Stimulated activated naive CD8-positive, alpha-beta T cell treated with anti-CD3 and anti-CD28 coated beads, Interleukin-15, amount 100 ng/mL, for 72 hours (primary cell): Measurements from ENCODE around the gene WSCD2.

Source experiments
- ATAC-seq: fragments of 150-1000 bp; cut with Tn5 transposase; 2 replicates; pipeline ENCODE4 v1.10.0; 2021; ENCODE audit warnings: mild to moderate bottlenecking, moderate library complexity
- DNase-seq, 2 donors: peaks; one replicate each; pipeline ENCODE4 v3.0.0; 2021 to 2022
- H3K27ac Mint-ChIP-seq, 2 donors: one replicate each; pipeline ENCODE4 v1.8.0; 2022; ENCODE audit warnings: mild to moderate bottlenecking in 2 of 2, mixed read lengths in 2 of 2, moderate library complexity in 2 of 2
- H3K27me3 Mint-ChIP-seq: one replicate; pipeline ENCODE4 v1.8.0; 2022; ENCODE audit warnings: mixed read lengths
- H3K4me1 Mint-ChIP-seq: one replicate; pipeline ENCODE4 v1.8.0; 2022; ENCODE audit warnings: mild to moderate bottlenecking, mixed read lengths
- H3K4me3 Mint-ChIP-seq, 2 donors: one replicate each; pipeline ENCODE4 v1.8.0; 2022; ENCODE audit warnings: mild to moderate bottlenecking in 2 of 2, mixed read lengths in 2 of 2, moderate library complexity in 1 of 2
- H3K9me3 Mint-ChIP-seq, 2 donors: one replicate each; pipeline ENCODE4 v1.8.0; 2022; ENCODE audit warnings: mixed read lengths in 2 of 2

WSCD2 gene

GRCh38 chr12:108181095-108181454 is 52.0 kb downstream of the WSCD2 start:
- Mint-ChIP-seq H3K27ac (no peak overlapping the region), H3K4me1 (no peaks in the 10 kb centered on the region), H3K27me3 (no peaks in the 10 kb centered on the region), H3K9me3 (peaks cover 0 to 3% of the 10 kb centered on the region in 2 donors), H3K4me3 (no peak overlapping the region)
- no peak for ATAC-seq
- DNase-seq = no peak

GRCh38 chr12:108182096-108182495 is 53.0 kb downstream of the WSCD2 start:
- Mint-ChIP-seq H3K9me3 (no peaks in the 10 kb centered on the region), H3K4me3 (no peak overlapping the region), H3K27me3 (no peaks in the 10 kb centered on the region), H3K27ac (no peak overlapping the region), H3K4me1 (no peaks in the 10 kb centered on the region)
- DNase-seq (no peak), ATAC-seq (no peak)

- H3K9me3 Mint-ChIP-seq = no peaks in the 10 kb centered on the region
- H3K27me3 Mint-ChIP-seq = no peaks in the 10 kb centered on the region
- DNase-seq = no peak
- ATAC-seq = no peak
- no peak overlapping the region for H3K27ac Mint-ChIP-seq
- no peak overlapping the region for H3K4me3 Mint-ChIP-seq
- H3K4me1 Mint-ChIP-seq = no peaks in the 10 kb centered on the region
These were observed 55.9 kb downstream of the WSCD2 start for GRCh38 chr12:108185002-108185401.

- ATAC-seq = no peak
- no peak overlapping the region for H3K4me3 Mint-ChIP-seq
- no peak for DNase-seq
- H3K27ac Mint-ChIP-seq = no peak overlapping the region
- H3K9me3 Mint-ChIP-seq = no peaks in the 10 kb centered on the region
- no peaks in the 10 kb centered on the region for H3K4me1 Mint-ChIP-seq
- peaks cover 17% of the 10 kb centered on the region for H3K27me3 Mint-ChIP-seq
These were observed 58.7 kb downstream of the WSCD2 start for GRCh38 chr12:108187831-108188230.

GRCh38 chr12:108190529-108190928 is 61.4 kb downstream of the WSCD2 start:
- Mint-ChIP-seq H3K9me3 (no peaks in the 10 kb centered on the region), H3K4me3 (no peak overlapping the region), H3K4me1 (no peaks in the 10 kb centered on the region), H3K27me3 (peaks cover 27% of the 10 kb centered on the region), H3K27ac (no peak overlapping the region)
- ATAC-seq = no peak
- no peak for DNase-seq

- Mint-ChIP-seq H3K27ac (no peak overlapping the region), H3K9me3 (no peaks in the 10 kb centered on the region), H3K27me3 (peaks cover 27% of the 10 kb centered on the region), H3K4me3 (no peak overlapping the region), H3K4me1 (no peaks in the 10 kb centered on the region)
- DNase-seq (no peak), ATAC-seq (no peak)
These were observed 62.0 kb downstream of the WSCD2 start for GRCh38 chr12:108191086-108191485.

GRCh38 chr12:108191938-108192337 is 62.9 kb downstream of the WSCD2 start:
- DNase-seq (no peak), ATAC-seq (no peak)
- H3K27me3 Mint-ChIP-seq = peaks cover 27% of the 10 kb centered on the region
- no peaks in the 10 kb centered on the region for H3K4me1 Mint-ChIP-seq
- H3K4me3 Mint-ChIP-seq = no peak overlapping the region
- H3K27ac Mint-ChIP-seq = no peak overlapping the region
- no peaks in the 10 kb centered on the region for H3K9me3 Mint-ChIP-seq

- ATAC-seq (no peak), DNase-seq (no peak)
- Mint-ChIP-seq H3K4me1 (no peaks in the 10 kb centered on the region), H3K9me3 (no peaks in the 10 kb centered on the region), H3K27me3 (peaks cover 27% of the 10 kb centered on the region), H3K4me3 (no peak overlapping the region), H3K27ac (no peak overlapping the region)
These were observed 64.4 kb downstream of the WSCD2 start for GRCh38 chr12:108193493-108193892.

- H3K27me3 Mint-ChIP-seq = peaks cover 27% of the 10 kb centered on the region
- no peak overlapping the region for H3K27ac Mint-ChIP-seq
- ATAC-seq (no peak), DNase-seq (peak in 1 of 2 donors; percentile 2)
- no peaks in the 10 kb centered on the region for H3K4me1 Mint-ChIP-seq
- no peaks in the 10 kb centered on the region for H3K9me3 Mint-ChIP-seq
- no peak overlapping the region for H3K4me3 Mint-ChIP-seq
These were observed 64.8 kb downstream of the WSCD2 start for GRCh38 chr12:108193917-108194316.

- no peak overlapping the region for H3K27ac Mint-ChIP-seq
- H3K4me1 Mint-ChIP-seq = no peaks in the 10 kb centered on the region
- H3K4me3 Mint-ChIP-seq = no peak overlapping the region
- H3K9me3 Mint-ChIP-seq = no peaks in the 10 kb centered on the region
- ATAC-seq (no peak), DNase-seq (no peak)
- H3K27me3 Mint-ChIP-seq = peaks cover 27% of the 10 kb centered on the region
These were observed 65.5 kb downstream of the WSCD2 start for GRCh38 chr12:108194585-108194984.

GRCh38 chr12:108196319-108196718 is 67.2 kb downstream of the WSCD2 start:
- H3K4me3 Mint-ChIP-seq = no peak overlapping the region
- no peaks in the 10 kb centered on the region for H3K4me1 Mint-ChIP-seq
- no peak for DNase-seq
- H3K9me3 Mint-ChIP-seq = no peaks in the 10 kb centered on the region
- no peak overlapping the region for H3K27ac Mint-ChIP-seq
- no peak for ATAC-seq
- H3K27me3 Mint-ChIP-seq = peaks cover 24% of the 10 kb centered on the region

- Mint-ChIP-seq H3K27me3 (peaks cover 21% of the 10 kb centered on the region), H3K9me3 (no peaks in the 10 kb centered on the region), H3K4me1 (no peaks in the 10 kb centered on the region), H3K4me3 (no peak overlapping the region), H3K27ac (no peak overlapping the region)
- ATAC-seq = no peak
- no peak for DNase-seq
These were observed 67.8 kb downstream of the WSCD2 start for GRCh38 chr12:108196921-108197320.

- no peaks in the 10 kb centered on the region for H3K9me3 Mint-ChIP-seq
- no peak overlapping the region for H3K4me3 Mint-ChIP-seq
- ATAC-seq (no peak), DNase-seq (no peak)
- H3K27ac Mint-ChIP-seq = no peak overlapping the region
- H3K4me1 Mint-ChIP-seq = no peaks in the 10 kb centered on the region
- peaks cover 18% of the 10 kb centered on the region for H3K27me3 Mint-ChIP-seq
These were observed 69.0 kb downstream of the WSCD2 start for GRCh38 chr12:108198043-108198442.

- Mint-ChIP-seq H3K4me1 (no peaks in the 10 kb centered on the region), H3K9me3 (no peaks in the 10 kb centered on the region), H3K27ac (no peak overlapping the region), H3K27me3 (peaks cover 8% of the 10 kb centered on the region), H3K4me3 (no peak overlapping the region)
- ATAC-seq (no peak), DNase-seq (no peak)
These were observed 70.0 kb downstream of the WSCD2 start for GRCh38 chr12:108199106-108199505.

GRCh38 chr12:108201808-108202207 is 72.7 kb downstream of the WSCD2 start:
- DNase-seq = no peak
- Mint-ChIP-seq H3K27me3 (peaks cover 14% of the 10 kb centered on the region), H3K4me3 (no peak overlapping the region), H3K27ac (no peak overlapping the region), H3K9me3 (no peaks in the 10 kb centered on the region), H3K4me1 (no peaks in the 10 kb centered on the region)
- ATAC-seq = no peak

- no peak for ATAC-seq
- H3K4me1 Mint-ChIP-seq = no peaks in the 10 kb centered on the region
These were observed 75.3 kb downstream of the WSCD2 start for GRCh38 chr12:108204117-108204987.

GRCh38 chr12:108205864-108206263 is 76.8 kb downstream of the WSCD2 start:
- no peak overlapping the region for H3K27ac Mint-ChIP-seq
- DNase-seq (no peak), ATAC-seq (no peak)
- H3K4me3 Mint-ChIP-seq = no peak overlapping the region
- H3K9me3 Mint-ChIP-seq = no peaks in the 10 kb centered on the region
- peaks cover 43% of the 10 kb centered on the region for H3K27me3 Mint-ChIP-seq
- H3K4me1 Mint-ChIP-seq = no peaks in the 10 kb centered on the region

More at GRCh38 chr12:108204117-108204987, 75.3 kb downstream of the WSCD2 start:
- Mint-ChIP-seq H3K9me3 (no peaks in the 10 kb centered on the region), H3K27me3 (peaks cover 29% of the 10 kb centered on the region), H3K4me3 (no peak overlapping the region), H3K27ac (no peak overlapping the region)
- no peak for DNase-seq
